NCI-H2081 (cell line): ENCODE measurements around the gene SDHB.

Experiments
- DNase-seq, 2 experiments: peaks; one replicate each; lab custom pipeline; 2025; lab: John Stamatoyannopoulos, UW

Gene SDHB

GRCh38 chr1:17053685-17054410 is at the start of gene SDHB:
Gene SDHB, minus strand, starts transcription at chr1:17054032. Its CDS starts 13 bp downstream, at chr1:17054019.
- DNase-seq = peak; percentile 98 to 99

- no peak for DNase-seq
Observed at GRCh38 chr1:17102232-17102631, 48.4 kb upstream of the SDHB start.

- no peak for DNase-seq
Observed at GRCh38 chr1:17101261-17101660, 47.4 kb upstream of the SDHB start.

- no peak for DNase-seq
Observed at GRCh38 chr1:17099616-17100340, 45.9 kb upstream of the SDHB start.

GRCh38 chr1:17098446-17099317 is 44.9 kb upstream of the SDHB start:
- no peak for DNase-seq

GRCh38 chr1:17097787-17098186 is 44.0 kb upstream of the SDHB start:
- no peak for DNase-seq

GRCh38 chr1:17097147-17097546 is 43.3 kb upstream of the SDHB start:
- DNase-seq = no peak

- no peak for DNase-seq
Observed at GRCh38 chr1:17096584-17096983, 42.8 kb upstream of the SDHB start.

GRCh38 chr1:17095141-17095540 is 41.3 kb upstream of the SDHB start:
- DNase-seq = no peak

GRCh38 chr1:17094664-17095063 is 40.8 kb upstream of the SDHB start:
- no peak for DNase-seq

- no peak for DNase-seq
Observed at GRCh38 chr1:17093822-17094393, 40.1 kb upstream of the SDHB start.

- no peak for DNase-seq
Observed at GRCh38 chr1:17091252-17091651, 37.4 kb upstream of the SDHB start.

GRCh38 chr1:17089506-17089905 is 35.7 kb upstream of the SDHB start:
- no peak for DNase-seq

- no peak for DNase-seq
Observed at GRCh38 chr1:17086751-17087150, 32.9 kb upstream of the SDHB start.

- no peak for DNase-seq
Observed at GRCh38 chr1:17084787-17085186, 31.0 kb upstream of the SDHB start.

- no peak for DNase-seq
Observed at GRCh38 chr1:17082761-17083160, 28.9 kb upstream of the SDHB start.

- DNase-seq = no peak
Observed at GRCh38 chr1:17081439-17081838, 27.6 kb upstream of the SDHB start.

- DNase-seq = no peak
Observed at GRCh38 chr1:17080880-17081279, 27.0 kb upstream of the SDHB start.

GRCh38 chr1:17080085-17080759 is 26.4 kb upstream of the SDHB start:
- no peak for DNase-seq

- no peak for DNase-seq
Observed at GRCh38 chr1:17078991-17079868, 25.4 kb upstream of the SDHB start.
